ENCODE data around the gene PAAF1. TPM values are rescaled to one million over a fixed set of nuclear protein-coding genes. Genes with fewer than 3 reads are reported as not detected.

The PAAF1 gene, protein sequence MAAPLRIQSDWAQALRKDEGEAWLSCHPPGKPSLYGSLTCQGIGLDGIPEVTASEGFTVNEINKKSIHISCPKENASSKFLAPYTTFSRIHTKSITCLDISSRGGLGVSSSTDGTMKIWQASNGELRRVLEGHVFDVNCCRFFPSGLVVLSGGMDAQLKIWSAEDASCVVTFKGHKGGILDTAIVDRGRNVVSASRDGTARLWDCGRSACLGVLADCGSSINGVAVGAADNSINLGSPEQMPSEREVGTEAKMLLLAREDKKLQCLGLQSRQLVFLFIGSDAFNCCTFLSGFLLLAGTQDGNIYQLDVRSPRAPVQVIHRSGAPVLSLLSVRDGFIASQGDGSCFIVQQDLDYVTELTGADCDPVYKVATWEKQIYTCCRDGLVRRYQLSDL
- total RNA-seq (2014; rRNA removed; shearing (Covaris generic)) = 8.2 and 8.6 TPM in 2 replicates
- 3.7 and 10.7 TPM in 2 replicates for polyA plus RNA-seq (2014; cell fraction: nucleus; rRNA removed)

DNA sequence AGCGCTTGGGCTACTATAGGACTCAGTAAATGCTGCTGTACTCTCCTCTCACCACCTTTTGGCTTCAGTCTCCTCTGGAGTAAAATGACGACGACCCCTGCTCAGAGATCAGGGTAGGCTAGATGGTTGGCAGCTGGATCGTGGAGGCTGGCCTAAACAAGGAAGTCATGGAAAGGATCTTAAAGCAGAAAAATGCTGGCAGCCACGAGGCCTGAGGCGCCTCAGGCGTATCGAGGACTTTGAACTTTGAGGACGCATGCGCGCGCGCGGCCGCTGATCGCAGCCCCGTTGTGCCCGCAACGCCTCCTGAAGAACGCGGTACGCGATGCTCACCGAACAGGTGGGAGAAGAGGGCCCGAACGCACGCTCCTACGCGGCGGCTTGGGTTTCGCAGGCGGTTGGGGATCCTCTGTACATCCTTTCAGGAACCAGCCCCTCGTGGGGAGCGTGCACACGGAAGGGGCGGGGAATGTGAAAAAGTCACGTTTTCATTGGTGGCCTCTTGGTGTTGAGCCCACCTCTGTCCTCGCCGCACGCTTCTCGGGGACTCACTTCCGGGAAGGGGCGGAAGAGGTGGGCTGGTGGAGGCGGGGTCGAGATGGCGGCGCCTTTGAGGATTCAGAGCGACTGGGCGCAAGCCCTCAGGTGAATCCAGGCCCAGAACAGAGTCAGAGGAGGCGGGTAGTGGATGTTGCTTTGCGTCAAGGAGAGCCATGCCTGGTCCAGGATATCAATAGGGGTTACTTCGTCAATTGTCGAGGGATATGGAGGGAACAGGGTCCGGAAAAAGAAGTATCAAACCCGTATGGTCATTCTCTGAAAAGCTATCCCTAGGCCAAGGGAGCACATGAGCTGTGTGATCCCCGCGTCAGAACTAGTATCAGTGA, at the start of gene PAAF1, which contains the start of gene COA4:
Gene PAAF1 (plus strand): TSS at position 576 of the 887 bp plus-strand sequence. CDS start 23 bp downstream, at position 599.
Gene COA4 (minus strand): TSS at position 423 of the 887 bp plus-strand sequence. CDS start 3,468 bp downstream, outside the sequence.
- peak; percentile 91 for DNase-seq (ENCODE audit: extremely low read depth, low read depth)

DNA sequence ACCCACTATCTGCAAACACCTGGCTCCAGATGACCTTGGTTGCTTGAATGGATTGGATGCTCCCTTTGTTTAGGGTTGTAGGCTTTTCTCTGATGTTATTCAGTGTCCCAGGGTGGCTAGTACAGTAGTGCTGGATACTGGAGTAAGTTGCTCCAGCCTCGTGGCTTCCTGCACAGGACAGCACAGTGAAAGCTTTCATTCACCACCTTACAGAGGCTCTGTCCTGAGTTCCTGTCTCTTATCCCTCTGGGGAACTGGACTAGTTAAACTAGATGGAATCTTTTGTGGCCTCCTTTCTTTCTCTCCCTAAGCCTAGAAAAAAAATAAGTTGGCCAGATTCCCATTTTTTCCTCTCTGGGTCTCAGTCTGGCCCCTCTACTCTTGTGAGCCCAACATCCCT, 46.5 kb upstream of the PAAF1 start:
- no peak for DNase-seq (ENCODE audit: extremely low read depth, low read depth)

DNA sequence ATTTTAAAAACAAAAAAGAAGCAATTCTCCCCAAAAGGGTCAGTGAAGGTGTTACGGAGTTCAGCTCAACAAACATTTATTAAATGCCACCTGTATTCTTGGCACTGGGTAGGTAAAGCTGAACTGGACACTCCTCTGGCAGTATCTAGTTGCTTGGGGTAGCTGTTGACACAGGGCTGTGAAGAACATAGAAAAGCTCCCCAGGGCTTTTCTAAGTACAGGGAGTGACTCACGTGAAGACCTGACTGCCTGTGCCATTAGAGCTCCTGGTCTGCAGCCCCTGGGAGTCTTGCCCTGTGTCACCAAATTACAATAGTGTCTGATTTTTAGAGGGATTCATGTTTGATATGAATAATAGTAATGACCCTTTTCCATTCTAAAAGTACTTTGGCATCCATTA, 43.7 kb upstream of the PAAF1 start:
- DNase-seq (ENCODE audit: extremely low read depth, low read depth) = no peak

DNA sequence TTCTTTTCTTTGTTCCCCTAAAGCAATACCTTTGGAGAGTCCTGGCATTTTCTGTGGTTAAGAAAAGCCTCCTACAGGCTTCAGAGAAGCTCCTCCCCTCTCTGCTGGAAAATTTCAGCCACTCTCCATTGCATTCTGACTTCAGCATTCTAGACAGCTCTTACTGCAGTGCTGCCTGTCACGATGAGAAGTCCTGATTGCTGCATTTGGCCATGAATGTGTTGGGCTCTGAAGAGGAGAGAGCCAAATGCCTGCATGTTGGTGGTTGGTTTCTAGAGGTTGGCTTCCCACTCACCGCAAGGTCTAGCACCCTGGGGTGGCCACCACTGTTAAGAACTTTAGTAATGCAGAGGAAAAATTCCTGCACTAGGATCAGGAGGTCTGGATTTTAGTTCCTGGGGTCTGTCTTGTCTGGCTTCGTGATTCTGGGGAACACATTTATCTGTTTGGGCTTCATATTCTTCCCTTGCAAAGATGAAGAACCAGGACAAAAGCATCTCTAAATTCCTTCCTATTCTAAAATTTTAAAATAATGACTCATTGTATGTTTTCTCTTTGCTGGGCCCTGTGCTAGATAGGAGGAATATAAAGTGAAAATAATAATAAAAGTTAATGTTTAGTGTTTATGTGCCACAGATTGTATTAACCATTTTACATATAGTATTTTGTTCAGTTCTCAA, 38.2 kb upstream of the PAAF1 start:
- DNase-seq (ENCODE audit: extremely low read depth, low read depth) = no peak

DNA sequence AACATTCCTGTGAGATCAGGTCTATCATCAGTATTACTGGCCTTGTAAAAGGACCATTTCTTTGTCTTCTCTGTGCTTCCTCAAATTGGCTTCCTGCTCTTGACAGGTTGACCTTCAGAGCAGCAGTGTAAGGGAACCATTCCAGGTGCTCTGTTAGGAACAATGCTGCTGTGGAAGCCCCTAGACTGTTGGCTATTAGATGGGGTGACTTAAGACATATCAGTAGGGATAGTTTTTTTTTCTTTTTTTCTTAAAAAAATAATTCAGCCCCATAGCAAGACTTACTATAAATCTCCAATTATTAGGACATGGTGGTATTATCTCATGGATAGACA, 37.7 kb upstream of the PAAF1 start:
- DNase-seq (ENCODE audit: extremely low read depth, low read depth) = no peak

DNA sequence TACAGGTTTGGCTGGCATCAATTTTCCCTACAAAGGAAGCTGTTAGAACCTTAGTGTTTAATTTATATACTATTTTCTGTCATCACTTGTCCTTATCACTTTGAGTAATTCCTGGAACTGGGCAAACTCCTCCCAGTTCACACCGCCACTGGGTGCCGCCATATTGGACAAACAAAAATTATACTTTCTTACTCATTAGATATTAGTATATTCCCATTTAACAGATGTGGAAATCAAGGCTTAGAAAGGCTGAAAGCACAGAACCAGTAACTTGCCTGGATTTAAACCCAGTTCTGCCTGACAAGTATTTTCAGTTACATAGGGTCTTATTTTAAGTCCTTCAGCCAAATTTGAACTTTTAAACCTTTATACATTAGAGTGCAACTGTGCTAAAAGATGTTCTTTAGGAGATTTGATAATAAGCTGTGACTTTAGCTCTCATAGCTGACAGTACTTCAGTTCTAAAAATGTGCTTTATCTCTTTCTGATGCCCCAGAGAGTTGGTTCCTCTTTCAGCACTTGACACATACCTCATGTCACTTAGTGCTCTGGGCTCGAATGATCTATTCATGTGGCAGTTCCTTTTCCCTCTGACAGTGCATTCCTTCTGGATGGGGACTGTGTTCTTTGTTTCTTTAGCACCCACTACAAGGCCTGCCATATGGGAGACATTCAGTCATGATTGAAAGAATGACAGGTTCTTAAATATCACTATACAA, 25.6 kb upstream of the PAAF1 start:
- no peak for DNase-seq (ENCODE audit: extremely low read depth, low read depth)

DNA sequence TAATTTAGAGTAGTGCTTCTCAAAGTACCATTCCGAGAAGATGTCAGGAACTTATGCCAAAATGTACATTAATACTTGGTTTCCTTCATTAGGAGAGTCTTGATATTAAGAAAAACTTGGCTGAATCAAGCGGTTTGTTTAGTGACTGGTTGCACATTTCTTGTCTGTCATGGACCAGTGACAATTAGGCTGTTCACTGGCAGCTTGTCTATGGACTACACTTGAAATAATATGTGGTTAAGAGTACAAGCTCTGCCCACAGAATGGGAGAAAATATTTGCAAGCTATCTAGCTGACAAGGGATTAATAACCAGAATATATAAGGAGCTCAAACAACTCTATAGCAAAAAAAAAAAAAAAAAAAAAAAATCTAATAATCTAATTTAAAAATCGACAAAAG, 24.8 kb upstream of the PAAF1 start:
- no peak for DNase-seq (ENCODE audit: extremely low read depth, low read depth)

DNA sequence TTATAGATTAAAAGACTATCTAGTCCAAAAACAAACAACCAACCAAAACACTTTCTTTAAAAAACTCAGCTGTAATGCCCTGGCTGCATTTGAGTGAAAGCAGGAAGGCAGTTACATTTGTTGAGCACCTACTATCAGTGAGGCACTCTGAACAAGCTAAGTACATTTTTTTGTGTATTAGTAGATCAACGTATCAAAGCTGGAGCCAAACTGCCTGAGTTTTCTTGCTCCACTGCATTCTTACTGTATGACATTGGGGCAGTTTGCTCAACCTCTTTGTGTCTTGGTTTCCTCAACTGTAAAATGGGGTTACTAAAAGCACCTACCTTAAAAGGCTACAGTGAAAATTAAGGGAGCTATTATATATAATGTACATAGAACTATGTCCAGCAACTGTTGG, 22.1 kb upstream of the PAAF1 start:
- DNase-seq (ENCODE audit: extremely low read depth, low read depth) = no peak

DNA sequence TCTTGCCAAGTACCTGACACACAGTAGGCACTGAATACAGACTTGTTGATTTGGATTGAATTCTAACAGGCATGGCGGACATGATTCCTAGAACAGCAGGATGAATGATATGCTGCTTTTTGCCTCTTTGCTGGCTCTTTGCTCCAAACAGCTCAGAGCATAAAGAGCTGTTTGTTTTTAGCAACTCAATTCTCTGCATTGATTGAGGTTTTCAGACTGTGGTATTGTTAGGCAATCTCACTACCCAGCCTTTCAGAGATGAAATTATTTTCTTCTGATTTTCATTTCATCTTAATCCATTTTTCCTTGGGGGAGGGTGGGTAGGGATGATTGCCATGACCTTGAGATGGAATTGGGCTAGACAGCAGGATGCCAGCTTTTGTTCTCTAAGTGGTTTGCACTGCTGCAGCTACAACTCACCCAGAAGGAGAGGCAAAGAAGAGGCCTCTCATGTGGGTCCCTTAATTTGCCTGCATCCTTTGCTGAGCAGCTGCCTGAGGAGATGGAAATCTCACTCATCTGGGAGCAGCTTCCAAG, 20.7 kb upstream of the PAAF1 start:
- DNase-seq (ENCODE audit: extremely low read depth, low read depth) = no peak

DNA sequence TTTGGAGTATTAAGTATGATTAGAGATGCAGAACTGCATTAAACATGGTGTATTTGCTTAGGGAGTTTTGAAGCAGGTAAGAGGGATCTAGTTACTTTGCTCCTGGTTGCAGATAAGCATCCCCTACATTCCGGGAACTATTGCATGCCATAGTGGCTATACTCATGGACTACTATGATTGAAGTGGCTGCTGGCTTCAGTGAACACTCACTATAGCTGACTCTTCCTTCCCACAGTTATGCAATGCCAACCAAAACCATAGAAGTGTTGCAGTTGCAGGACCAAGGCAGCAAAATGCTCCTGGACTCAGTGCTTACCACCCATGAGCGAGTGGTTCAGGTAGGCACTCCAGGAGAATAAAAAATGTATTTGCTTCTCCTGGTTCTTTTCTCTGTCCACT, 17.1 kb upstream of the PAAF1 start:
- DNase-seq (ENCODE audit: extremely low read depth, low read depth) = no peak

DNA sequence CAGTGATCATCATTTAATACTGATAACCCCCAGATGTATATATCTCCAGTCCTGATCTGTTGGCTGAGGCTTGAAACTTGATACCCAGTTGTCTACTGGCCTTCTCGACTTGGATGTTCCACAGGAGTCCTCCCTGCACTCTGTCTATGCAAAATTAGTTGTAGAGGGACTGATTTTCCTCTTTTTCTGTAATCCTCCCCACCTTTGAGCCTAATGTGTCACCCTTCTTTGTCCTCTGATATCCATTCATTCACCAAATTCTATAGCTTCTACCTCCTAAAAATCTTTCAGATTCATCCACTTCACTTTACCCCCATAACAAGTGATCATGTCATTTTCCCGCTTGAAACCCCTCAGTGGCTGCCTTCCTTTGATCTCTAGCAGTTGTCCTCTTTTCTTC, 16.6 kb upstream of the PAAF1 start:
- DNase-seq (ENCODE audit: extremely low read depth, low read depth) = no peak

DNA sequence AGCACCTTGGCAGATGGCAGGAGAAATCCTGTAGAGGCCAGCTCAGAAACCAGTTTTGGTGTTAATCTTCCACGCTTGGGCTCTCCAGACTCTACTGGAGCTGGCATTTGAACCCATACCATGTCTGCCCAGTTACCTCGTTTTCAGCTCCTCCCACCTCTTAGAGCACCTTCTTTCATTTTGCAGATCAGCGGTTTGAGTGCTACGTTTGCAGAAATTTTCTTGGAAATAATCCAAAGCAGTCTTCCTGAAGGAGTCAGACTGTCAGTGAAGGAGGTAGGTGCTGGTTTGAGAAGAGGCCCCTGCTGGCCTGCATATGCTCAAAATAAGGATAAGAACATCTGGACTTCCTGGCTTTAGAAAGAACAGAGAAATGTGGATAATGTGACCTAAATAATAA, 13.8 kb upstream of the PAAF1 start:
- no peak for DNase-seq (ENCODE audit: extremely low read depth, low read depth)

DNA sequence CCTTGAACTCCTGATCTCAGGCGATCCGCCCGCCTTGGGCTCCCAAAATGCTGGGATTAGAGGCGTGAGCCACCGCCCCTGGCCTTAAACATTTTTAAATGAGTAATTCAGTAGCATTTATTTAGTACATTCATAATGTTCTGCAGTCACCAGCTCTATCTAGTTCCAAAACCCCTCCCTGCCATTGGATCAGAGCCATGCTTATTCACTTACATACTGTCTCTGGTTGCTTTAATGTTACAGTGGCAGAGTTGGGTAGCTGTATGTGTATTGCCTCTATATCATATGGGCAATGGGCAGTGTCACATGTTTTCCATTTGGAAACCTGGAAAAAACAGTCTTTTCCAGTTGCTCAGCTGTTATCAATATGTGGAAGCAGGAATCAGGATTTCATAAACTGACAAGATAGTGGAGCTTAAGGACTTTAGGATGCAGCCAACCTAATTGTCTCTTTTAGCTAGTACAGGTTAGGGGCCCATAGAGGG, 10.7 kb upstream of the PAAF1 start:
- no peak for DNase-seq (ENCODE audit: extremely low read depth, low read depth)

DNA sequence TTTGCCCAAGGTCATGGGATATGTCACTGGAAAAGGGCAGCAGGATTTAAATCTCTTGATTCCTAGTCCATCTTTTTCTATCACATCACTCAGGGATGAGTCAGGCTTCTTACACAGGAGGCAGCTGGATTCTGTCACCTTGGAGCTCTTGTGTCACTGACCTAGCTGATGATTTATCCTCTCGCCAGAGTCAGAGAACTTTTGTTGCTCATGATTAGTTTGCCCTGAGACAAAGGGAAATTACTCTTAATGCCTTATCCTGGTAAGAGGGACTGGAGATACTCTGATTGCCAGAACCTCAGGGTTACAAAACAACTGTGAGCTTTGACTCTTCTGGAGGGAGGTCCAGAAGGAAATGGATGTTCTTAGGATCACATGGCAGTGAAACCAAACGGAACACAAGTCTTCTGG, 10.2 kb upstream of the PAAF1 start:
- DNase-seq (ENCODE audit: extremely low read depth, low read depth) = peak; percentile 28

DNA sequence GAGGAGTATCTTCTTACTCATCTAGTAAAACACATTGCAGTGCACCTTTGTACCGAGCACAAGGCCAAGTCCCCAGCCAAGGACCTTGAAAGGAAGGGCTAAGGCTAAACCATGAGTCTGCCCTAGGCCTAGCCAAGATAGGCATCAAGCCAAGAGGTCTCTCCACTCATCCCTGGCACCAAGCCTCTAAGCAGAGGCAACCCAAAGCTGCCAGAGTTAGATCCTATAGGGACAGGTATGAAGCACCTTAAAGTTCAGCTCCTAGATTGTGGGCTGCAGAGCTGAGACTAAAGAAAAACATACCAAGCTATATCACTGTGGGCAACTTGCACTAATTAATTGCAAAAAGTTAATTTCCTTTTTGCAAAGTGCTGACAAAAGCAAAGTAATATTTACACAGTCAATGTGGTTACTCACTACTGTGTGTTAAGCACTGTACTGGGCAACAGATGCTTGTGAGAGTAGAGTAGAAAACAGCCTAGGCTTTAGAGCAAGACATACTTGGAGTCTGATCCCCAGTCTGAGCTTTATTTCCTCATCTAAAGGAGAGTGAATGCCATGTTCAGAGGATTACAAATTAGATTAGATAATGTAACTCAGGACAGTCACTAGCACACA, 7.4 kb upstream of the PAAF1 start:
- DNase-seq (ENCODE audit: extremely low read depth, low read depth) = no peak

DNA sequence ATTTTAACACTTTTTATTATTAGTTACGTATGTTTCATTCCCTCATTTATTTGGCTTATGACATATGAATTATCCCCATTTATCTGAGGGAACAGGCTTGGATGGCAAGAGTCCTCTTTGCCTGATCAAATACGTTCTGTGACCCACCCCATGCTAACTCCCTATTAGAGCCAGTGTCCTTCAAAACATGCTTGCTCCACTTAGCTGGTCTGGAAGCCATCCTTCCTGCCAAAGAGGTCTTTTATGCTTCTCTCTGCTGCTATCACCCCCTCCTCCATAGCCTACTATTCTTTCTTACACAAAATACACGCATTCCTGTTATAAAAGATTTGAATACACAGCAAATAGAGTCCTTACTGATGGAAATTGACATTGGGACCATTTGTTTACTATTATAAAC, 6.5 kb upstream of the PAAF1 start:
- no peak for DNase-seq (ENCODE audit: extremely low read depth, low read depth)

DNA sequence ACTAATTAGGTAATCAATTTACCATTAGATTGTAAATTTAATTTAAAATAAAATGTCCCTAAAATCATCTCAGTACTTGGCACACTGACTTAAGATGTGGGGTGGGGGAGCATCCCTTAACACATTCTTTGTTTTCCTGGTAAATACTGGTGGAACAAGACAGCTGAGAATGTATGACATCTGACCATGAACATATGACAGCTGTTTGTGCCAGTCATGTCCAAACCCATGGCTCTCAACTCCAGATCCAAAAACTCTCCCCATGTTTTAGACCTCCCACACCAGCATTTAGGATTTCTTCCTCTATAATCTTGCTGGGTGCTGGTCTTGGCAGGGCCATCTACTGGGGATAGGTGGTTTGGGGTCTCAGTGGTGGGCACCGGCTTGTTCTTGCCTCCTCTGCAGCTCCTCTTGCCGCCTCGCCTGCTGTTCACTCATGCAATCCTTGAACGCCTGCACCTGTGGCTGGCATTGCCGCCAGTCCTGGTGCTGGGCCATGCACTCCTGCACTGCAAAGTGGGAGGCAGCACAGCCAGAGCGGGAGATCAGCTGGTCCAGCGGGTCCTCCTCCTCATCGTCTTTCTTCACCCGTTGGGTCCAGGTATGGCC, 3.9 kb upstream of the PAAF1 start:
- DNase-seq (ENCODE audit: extremely low read depth, low read depth) = no peak

DNA sequence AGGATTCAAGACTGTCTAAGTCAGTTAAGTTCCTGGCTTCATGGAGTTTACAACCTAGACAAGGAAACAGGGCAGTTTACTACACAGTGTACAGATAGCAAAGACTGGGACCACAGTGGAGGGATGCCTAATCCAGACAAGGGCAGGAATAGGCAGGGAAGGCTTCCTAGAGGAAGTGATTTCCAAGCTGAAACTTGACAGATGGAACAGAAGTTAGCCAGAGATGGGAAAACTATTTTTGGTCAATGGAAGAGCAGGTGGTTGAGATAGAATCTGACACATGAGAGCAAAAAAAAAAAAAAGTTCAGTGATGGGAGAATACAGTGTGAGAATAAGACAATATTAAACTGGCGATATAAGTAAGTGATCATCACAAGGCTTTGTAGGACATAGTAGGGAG, 1.4 kb upstream of the PAAF1 start:
- no peak for DNase-seq (ENCODE audit: extremely low read depth, low read depth)

DNA sequence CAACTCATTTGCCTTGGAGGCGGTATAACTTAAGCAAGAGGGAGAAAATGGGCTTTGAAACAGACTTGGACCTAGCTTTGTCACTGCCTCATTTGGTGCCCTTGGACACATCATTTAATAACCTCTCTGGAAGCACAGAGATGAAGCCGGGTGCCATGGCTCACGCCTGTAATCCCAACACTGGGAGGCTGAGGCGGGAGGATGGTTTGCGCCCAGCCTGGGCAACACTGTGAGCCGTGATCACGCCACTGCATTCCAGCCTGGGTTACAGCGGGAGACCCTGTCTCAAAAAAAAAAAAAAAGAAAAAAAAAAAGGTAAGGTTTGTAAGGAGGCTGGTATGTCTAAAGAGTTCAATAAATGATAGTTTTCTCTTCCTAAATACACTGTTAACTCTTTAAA, 959 bp upstream of the PAAF1 start:
- DNase-seq (ENCODE audit: extremely low read depth, low read depth) = no peak
